Measurements from ENCODE around the gene PDE4A.
"Not testable (repeated sequence)": the region's sequence is repeated elsewhere in the genome, so short reads cannot be mapped to it uniquely, and the experiment has no call there.

PDE4A gene

GRCh38 chr19:10462042-10462441 lies 41.7 kb downstream of the PDE4A start:
- not testable (repeated sequence) for DNase-seq (ENCODE audit: low read depth in 2 of 2)

- DNase-seq (ENCODE audit: low read depth in 2 of 2) = no peak
These were observed 42.2 kb downstream of the PDE4A start for GRCh38 chr19:10462557-10462956.

- DNase-seq (ENCODE audit: low read depth in 2 of 2) = no peak
These were observed 44.1 kb downstream of the PDE4A start for GRCh38 chr19:10464456-10464855.

GRCh38 chr19:10467104-10467706 lies 46.9 kb downstream of the PDE4A start:
- DNase-seq (ENCODE audit: low read depth in 2 of 2) = no peak

- no peak for DNase-seq (ENCODE audit: low read depth in 2 of 2)
These were observed 47.8 kb downstream of the PDE4A start for GRCh38 chr19:10468133-10468532.

GRCh38 chr19:10471909-10472308 lies 51.6 kb downstream of the PDE4A start:
- no peak for DNase-seq (ENCODE audit: low read depth in 2 of 2)

- no peak for DNase-seq (ENCODE audit: low read depth in 2 of 2)
These were observed 52.9 kb downstream of the PDE4A start for GRCh38 chr19:10473192-10473591.

- DNase-seq (ENCODE audit: low read depth in 2 of 2) = no peak
These were observed 54.7 kb downstream of the PDE4A start for GRCh38 chr19:10474962-10475451.

- no peak for DNase-seq (ENCODE audit: low read depth in 2 of 2)
These were observed 58.1 kb downstream of the PDE4A start for GRCh38 chr19:10478476-10478875.

- peak; percentile 82 to 86 for DNase-seq (ENCODE audit: low read depth in 2 of 2)
These were observed 58.6 kb downstream of the PDE4A start for GRCh38 chr19:10478903-10479384.

GRCh38 chr19:10486551-10486950 lies 66.2 kb downstream of the PDE4A start:
- no peak for DNase-seq (ENCODE audit: low read depth in 2 of 2)

- no peak for DNase-seq (ENCODE audit: low read depth in 2 of 2)
These were observed 71.2 kb downstream of the PDE4A start for GRCh38 chr19:10491472-10492047.

GRCh38 chr19:10497371-10497770 lies 77.0 kb downstream of the PDE4A start:
- DNase-seq (ENCODE audit: low read depth in 2 of 2) = no peak

- DNase-seq (ENCODE audit: low read depth in 2 of 2) = no peak
These were observed 79.4 kb downstream of the PDE4A start for GRCh38 chr19:10499550-10500246.

- no peak for DNase-seq (ENCODE audit: low read depth in 2 of 2)
These were observed 79.9 kb downstream of the PDE4A start for GRCh38 chr19:10500247-10500592.

- no peak for DNase-seq (ENCODE audit: low read depth in 2 of 2)
These were observed 81.7 kb downstream of the PDE4A start for GRCh38 chr19:10501971-10502523.

GRCh38 chr19:10502524-10503001 lies 82.2 kb downstream of the PDE4A start:
- peak; percentile 85 to 88 for DNase-seq (ENCODE audit: low read depth in 2 of 2)

- DNase-seq (ENCODE audit: low read depth in 2 of 2) = no peak
These were observed 82.9 kb downstream of the PDE4A start, which contains the start of gene KEAP1 for GRCh38 chr19:10503002-10503789. Gene KEAP1 (minus strand): TSS chr19:10503356. CDS start chr19:10500033, 3,323 bp downstream.

GRCh38 chr19:10505583-10506229 lies 85.4 kb downstream of the PDE4A start:
- DNase-seq (ENCODE audit: low read depth in 2 of 2) = peak; percentile 71 to 82

GRCh38 chr19:10508036-10508435 lies 87.7 kb downstream of the PDE4A start:
- DNase-seq (ENCODE audit: low read depth in 2 of 2) = no peak

- peak in 1 of 2 donors; percentile 47 for DNase-seq (ENCODE audit: low read depth in 2 of 2)
These were observed 88.4 kb downstream of the PDE4A start for GRCh38 chr19:10508707-10509106.
